Stimulated activated CD4-positive, alpha-beta T cell treated with anti-CD3 and anti-CD28 coated beads, TNF-alpha, amount 100 ng/mL, for 4 hours (primary cell): ENCODE data around the gene GALNT10.

Experiments used
- DNase-seq, 3 experiments: peaks; one replicate each; pipeline ENCODE4 v3.0.0-alpha.2; 2020; ENCODE audit warnings: low read depth in 3 of 3

Gene GALNT10

GRCh38 chr5:154295551-154295950 lies 105.0 kb downstream of the GALNT10 start:
- no peak for DNase-seq

- DNase-seq = no peak
Observed at GRCh38 chr5:154296525-154297159, 106.1 kb downstream of the GALNT10 start.

- no peak for DNase-seq
Observed at GRCh38 chr5:154298065-154298464, 107.5 kb downstream of the GALNT10 start.

GRCh38 chr5:154300207-154300883 lies 109.8 kb downstream of the GALNT10 start:
- no peak for DNase-seq

- no peak for DNase-seq
Observed at GRCh38 chr5:154301726-154302125, 111.2 kb downstream of the GALNT10 start.

GRCh38 chr5:154302161-154302560 lies 111.6 kb downstream of the GALNT10 start:
- no peak for DNase-seq

- DNase-seq = no peak
Observed at GRCh38 chr5:154303133-154303532, 112.6 kb downstream of the GALNT10 start.

GRCh38 chr5:154308443-154309370 lies 118.2 kb downstream of the GALNT10 start:
- DNase-seq = no peak

- no peak for DNase-seq
Observed at GRCh38 chr5:154309371-154309745, 118.8 kb downstream of the GALNT10 start.

- DNase-seq = no peak
Observed at GRCh38 chr5:154309805-154310204, 119.3 kb downstream of the GALNT10 start.

GRCh38 chr5:154311362-154311761 lies 120.8 kb downstream of the GALNT10 start:
- DNase-seq = no peak

- DNase-seq = no peak
Observed at GRCh38 chr5:154312000-154312399, 121.5 kb downstream of the GALNT10 start.

GRCh38 chr5:154312576-154312975 lies 122.0 kb downstream of the GALNT10 start:
- no peak for DNase-seq

GRCh38 chr5:154313360-154314017 lies 123.0 kb downstream of the GALNT10 start:
- DNase-seq = no peak

- no peak for DNase-seq
Observed at GRCh38 chr5:154315196-154315595, 124.7 kb downstream of the GALNT10 start.

GRCh38 chr5:154315756-154316155 lies 125.2 kb downstream of the GALNT10 start:
- DNase-seq = no peak

GRCh38 chr5:154316223-154316935 lies 125.8 kb downstream of the GALNT10 start:
- DNase-seq = no peak

- DNase-seq = no peak
Observed at GRCh38 chr5:154317916-154318315, 127.4 kb downstream of the GALNT10 start.

- no peak for DNase-seq
Observed at GRCh38 chr5:154318691-154319090, 128.2 kb downstream of the GALNT10 start.

GRCh38 chr5:154319736-154320135 lies 129.2 kb downstream of the GALNT10 start:
- DNase-seq = no peak
